Superior temporal gyrus (tissue), 1 donor: ENCODE data around the gene GOLGA7B.

ENCODE experiments used
- DNase-seq: peaks from one replicate; pipeline ENCODE4 v3.0.0-alpha.2; 2016; ENCODE audit errors: extremely low spot score

GOLGA7B gene

DNA sequence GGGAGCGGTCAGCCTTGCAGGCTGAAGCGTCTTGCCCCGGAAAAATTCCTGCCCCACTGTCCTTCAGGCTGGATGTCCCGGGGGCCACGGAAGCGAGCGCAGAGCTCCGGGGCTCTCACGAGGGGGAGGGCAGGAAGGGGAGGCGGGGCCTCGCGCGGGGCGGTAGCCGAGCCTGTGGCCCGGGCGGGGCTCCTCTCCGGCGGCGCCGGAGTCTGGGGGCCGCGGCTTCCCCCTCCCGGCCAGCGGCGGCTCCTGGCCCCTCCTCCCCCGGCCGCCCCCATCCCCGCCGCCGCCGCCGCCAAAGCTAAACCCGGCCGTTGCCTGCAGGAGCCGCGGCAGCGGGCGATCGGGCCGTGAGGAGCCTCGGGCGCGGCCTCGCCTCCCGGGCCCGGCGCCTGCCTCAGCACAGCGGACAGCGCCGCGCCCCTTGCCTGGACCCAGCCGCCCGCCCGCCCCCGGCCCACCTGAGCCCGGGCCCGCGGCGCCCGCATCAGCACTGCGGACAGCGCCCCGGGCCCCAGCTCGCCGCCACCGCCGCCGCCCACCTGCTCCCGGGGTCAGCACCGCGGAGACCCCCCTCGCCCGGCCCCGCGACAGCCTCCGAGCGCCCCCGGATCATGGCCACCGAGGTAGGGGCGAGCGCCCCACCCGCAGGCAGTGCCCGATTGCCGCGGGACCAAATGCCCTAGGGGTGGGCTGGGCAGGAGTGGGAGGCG is at the start of gene GOLGA7B:
Gene GOLGA7B, plus strand, starts transcription at position 157 of the 716 bp plus-strand sequence. Its CDS starts 461 bp downstream, at position 618.
- DNase-seq: no peak

DNA sequence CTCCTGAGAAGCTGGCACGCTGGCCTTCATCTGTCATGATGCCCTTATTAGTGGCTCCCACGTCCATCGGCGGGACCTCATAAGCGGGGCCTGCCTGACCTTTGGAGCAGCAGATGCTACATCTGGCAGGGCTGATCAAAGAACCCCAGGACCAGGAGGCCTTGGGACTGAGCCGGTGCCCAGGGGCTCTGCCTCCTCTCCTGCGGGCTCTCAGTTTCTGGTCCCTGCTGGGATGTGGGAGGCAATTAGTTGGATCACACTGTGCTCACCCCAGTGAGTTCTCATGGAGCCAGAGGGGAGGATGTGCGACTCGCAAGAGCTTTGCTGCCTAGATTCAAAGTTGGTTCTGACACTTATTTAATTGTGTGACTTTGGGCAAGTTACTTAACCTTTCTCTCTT is 49.2 kb upstream of the GOLGA7B start:
- DNase-seq: no peak

DNA sequence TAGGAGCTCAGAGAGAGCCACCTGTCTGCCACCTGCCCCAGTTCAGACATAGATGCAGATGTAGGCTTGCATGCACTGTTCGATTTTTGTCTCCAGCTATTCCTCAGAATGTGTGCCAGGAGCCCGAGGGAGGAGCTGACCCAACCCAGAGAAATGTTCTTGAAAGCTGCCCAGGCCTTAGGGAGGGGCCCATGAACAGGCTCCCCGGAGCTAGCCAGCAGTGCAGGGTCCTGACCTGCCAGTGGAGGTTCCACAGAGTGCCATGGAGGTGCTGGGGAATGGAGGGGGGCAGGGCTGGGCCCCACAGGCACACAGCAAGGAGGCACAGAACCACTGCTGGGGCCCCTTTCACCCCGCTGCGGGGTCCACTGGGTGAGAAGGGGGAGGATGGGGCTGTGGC is 48.2 kb upstream of the GOLGA7B start:
- no peak for DNase-seq

DNA sequence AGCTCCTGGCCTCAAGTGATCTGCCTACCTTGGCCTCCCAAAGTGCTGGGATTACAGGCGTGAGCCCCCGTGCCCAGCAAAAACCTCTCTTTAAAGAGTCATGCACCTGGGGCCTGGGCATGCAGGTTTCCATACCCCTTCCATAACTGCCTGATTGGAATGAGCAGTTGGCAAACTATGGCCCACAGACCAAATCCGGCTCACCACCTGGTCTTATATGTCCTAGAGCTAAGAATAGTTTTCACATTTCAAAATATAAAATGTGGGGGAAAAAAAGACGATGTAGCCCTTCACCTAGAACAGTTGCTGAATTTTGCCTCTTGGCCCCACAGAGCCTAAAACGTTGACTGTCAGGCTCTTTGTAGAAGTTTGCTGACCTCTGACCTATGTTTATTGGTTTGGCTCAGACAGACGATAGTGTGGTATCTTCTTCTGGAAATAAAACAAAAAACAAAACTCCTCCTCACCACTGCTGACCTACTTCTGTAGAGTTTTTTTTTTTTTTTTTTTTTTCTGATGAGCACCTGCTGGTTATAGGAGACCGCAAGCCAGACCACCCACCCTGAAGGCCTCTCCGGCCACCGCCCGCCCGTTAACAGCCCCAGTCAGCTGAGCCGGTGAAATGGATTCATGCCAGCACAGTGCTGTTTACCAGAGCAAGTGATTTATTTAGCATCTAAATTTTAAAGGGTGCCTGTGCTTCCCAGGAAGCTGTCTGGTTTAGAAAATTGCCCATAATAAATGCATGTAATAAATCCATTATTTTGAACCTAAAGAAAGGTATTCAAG is 44.4 kb upstream of the GOLGA7B start:
- no peak for DNase-seq

DNA sequence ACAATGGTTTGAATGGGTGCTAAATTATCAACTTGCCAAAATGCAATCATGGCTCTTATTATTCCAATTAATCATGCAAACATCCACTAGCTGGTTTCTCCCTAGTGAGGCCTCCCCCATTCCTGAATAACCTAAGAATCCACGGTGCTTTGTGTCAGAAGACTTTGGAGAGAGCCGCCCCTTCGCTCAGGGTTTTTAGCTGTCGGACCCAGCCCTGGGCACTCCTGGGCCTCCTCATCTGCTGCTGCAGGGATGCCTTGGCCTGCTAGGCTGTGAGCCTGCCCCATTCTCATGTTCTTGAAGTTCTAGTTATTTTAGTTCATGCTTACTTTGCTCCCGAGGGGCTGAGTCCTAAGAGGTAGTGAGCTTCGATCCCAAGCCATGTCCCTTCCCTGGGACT is 43.7 kb upstream of the GOLGA7B start:
- DNase-seq: no peak

DNA sequence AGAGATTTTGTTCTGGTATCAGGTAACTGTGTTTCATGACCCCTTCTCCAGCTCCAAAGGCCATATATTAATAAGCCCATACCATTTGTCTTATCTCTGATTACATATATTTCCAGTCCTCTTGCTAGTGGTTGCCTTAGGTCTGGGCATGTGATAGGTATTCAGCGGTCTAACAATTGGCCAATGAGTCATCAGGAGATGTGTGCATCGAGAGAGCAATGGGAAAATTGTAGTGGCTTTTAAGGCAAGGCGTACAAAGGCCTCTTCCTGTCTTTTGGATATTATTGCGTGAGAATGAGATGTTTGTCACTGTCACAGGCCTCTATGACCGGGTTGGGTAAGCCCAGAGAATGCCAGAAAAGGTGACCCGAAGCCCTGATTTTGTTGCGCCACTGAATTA is 39.2 kb upstream of the GOLGA7B start:
- DNase-seq: no peak

DNA sequence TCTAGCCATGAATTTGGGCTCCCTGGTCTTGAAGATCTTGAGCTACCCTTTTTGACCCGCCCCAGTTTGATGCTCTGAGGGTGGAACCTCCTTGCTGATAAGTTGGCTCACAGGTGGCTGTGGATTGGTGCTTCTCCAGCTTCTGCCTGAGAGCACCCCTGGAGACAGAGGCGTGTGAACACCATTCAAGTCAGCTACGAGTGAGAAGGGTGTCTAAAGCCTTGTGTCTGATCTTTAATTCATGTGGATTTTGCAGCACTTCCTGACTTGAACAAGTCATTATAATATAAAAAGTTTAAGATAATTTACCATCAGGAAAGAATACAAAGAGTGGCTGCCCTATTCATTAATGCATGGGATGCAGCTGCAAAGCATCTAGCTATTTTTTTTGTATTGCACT is 37.7 kb upstream of the GOLGA7B start:
- no peak for DNase-seq

DNA sequence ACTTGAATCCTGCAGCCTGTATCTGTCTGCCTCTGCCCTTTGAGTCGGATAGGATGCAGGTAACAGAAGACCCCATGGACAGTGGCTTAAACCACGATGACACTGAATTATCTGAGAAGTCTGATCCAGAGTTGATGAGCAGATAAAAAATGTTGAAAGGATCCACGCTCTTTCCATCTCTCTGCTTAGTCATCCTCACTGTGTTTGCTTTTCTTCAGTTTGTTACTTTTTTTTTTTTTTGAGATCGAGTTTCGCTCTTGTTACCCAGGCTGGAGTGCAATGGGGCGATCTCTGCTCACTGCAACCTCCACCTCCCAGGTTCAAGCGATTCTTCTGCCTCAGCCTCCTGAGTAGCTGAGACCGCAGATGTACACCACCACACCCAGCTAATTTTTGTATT is 36.9 kb upstream of the GOLGA7B start:
- DNase-seq: no peak

DNA sequence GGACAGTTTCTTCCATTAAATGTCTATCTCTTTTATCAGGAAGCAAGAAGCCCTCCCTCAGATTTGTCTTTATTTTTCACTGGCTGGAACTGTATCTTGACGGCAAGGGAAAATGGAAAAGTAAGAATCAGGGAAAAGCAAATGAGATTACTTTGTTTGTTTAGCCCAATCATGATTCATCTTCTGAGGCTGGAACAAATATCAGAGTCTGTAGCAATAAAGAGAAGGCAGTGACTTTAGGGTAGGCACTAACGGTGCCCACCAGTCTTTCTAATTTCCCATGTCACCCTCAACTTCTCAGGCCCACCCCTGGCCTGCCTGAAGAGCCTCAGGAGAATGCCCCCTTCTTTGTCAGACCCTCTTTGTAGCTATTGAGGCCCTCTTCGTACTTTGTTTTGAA is 36.3 kb upstream of the GOLGA7B start:
- DNase-seq: no peak

DNA sequence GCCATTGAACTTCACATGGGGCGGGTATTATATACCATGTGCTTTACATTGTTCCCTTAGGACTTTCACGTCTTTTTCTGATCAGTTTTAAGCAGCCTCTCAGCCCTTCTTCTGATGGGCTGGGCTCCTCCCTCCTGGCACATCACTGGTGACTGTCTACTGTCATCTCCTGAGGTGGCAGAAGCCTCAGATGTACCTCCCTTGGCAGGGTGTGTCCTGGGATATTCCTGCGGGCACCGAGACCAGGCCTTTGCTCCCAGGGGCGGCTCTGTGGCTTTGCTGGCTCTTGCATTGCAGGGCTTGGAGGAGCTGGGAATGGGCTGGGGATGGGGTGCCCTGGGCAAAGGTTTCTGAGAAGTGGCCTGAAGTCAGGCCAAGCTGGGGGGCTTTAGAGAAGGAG is 34.6 kb upstream of the GOLGA7B start:
- no peak for DNase-seq

DNA sequence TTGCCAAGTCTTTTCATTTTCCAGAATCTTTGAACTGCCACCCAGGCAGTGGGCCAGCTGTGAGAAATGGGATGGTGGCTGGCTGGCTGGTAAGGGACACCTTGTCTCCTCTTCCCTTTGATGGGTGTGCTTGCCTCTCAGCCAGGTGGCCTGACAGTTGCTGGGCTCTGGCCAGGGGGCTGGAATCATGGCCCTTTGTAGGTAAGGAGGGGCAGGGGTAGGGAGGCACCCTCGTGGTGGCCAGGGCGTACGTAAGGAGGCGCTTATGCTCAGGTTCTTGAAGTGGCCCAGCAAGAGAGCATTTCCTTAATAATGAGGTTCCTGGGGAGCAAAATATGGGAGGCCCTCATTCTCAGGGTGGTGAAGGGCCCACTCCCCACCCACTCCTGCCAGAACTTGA is 33.0 kb upstream of the GOLGA7B start:
- no peak for DNase-seq

DNA sequence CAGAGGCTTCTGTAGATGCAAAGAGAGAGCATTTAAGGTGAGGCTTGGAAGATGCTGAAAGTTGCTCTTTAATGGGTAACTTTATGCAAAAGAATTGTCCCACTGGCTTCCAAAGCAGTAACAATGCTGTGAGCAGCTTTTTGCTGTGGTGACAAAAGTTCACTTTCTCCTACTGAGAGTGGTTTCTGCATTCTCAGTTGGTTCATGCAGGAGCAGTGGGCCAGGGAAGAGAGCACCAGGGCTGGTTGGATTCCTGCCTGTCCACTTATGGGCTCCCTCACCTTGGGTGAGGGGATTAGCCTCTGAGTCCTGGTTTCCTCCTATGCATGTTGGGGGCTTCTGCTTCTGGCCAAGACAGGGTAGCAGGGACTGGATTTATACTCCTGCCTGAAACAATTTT is 31.1 kb upstream of the GOLGA7B start:
- no peak for DNase-seq

DNA sequence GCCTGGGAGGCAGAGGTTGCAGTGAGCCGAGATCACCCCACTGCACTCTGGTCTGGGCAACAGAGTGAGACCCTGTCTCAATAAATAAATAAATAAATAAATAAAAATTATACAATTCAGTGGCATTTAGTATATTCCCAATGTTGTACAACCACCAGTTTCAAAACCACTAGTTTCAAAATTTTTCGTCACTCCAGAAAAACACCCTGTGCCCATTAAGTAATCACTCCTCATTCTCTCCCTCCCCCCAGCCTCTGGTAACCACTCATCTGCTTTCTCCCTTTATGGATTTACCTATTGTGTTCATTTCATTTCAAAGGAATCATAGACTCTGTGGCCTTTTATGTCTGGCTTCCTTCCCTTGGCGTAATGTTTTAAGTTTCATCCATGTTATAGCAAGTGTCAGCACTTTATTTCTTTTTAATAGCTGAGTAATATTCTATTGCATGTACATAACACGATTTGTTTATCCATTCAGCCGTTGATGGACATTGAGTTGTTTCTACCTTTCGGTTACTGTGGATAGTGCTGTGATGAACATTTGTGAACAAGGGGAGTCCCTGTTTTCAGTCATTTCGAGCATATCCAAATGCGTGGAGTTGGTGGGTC is 29.4 kb upstream of the GOLGA7B start:
- DNase-seq: no peak

DNA sequence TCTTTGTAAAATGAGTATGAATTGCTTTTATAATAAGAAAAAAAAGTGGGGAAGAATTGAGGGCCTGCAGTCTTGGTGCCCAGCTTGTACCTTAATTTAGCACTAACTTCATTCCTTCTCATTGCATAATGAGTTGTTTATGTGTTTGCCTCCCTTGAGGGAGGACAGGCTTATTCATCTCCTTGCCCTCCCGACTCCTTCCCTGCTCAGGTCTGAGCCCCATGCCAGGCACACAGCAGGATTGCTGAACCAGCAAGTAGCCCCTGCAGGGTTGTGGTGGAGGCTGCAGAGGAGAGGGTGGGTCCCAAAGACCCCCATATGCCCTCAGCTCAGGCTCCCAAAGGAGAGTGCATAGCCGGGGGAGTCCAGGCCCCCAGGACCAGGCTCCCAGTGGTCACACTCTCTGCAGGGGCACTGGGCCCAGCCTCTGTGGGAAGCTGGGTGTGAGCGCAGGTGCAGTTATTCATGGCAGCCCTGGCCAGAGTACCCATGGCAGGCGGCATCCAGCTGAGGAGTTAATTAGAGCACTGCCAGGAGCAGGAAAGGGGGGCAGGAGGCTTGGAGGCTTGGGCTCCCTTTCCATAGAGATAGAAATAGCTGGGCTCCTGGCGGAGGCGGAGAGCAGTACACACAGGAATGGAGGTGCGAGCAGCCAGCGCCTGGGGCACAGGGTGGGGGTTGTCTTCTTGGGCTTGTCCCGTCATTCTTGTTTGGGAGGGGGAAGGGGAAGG is 28.2 kb upstream of the GOLGA7B start:
- no peak for DNase-seq

DNA sequence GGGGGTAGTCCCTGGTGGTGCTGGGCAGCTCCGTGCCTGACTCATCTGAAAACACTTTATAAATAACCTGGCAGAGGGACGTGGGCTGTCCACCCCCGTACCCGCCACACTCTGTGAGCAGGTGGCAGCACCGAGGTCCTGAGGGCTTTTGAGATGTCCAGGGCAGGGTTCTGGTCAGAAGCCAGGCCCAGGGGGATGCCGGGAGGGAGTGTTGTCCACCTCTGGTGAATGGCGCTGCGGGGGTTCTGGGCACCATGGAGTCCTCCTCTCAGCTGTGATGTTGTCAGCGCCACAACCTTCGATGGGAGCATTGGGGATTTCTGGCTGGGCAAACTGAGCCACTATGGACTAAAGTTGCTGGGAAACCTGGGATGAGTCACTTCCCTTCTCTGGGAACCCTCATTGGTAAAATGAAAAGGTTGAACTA is 27.4 kb upstream of the GOLGA7B start:
- DNase-seq: no peak

DNA sequence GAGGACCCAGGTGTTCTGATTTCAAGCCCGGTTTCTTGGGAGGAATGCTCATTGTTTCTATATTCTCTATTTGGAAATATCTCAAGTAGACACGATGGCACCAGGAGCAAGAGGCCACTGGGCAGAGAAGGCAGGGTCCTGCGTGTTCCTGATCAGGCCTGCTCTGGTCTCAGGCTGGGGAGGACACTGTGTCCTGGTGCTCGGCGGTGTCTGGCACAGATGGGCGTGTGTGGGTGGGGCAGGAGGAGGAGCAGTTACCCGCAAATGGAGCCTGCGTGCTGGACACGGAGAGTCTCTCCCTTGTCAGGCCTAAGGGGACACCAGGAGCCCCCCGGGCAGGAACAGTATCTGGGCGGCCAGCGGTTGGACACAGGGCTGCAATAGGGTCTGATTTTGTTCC is 25.9 kb upstream of the GOLGA7B start:
- DNase-seq: no peak

DNA sequence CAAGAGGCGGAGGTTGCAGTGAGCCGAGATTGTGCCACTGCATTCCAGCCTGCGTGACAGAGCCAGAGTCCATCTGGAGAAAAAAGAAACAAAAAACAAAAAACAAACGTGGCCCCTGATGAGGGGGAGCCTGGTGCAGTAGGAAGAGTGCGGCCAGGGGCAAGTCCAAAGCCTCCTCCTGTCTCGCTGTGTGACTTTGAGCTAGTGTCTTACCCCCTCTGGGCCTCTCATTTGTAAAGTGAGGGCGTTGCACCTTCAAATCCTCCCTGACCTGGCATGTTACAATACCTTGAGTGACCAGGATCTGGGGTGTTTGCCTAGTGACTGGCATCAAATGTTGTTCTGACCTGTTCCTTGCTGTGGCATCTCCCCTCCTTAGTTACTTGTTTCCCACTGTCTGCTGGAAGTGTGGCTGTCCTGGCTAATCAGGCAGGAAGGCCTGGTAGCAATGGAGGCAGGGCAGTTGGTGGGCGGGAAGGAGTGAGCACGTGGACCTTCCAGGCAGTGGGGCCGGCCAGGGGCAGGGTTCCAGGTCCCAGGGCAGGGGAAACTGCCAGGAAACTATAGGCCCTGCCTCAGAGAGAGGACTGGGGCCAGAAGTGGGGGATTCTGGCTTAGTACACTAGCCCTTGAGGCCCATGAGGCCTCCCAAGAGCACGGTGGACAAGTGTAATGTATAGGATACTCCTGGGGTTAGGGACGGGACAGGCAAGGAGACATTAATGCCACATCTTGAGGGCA is 24.5 kb upstream of the GOLGA7B start:
- DNase-seq: no peak

DNA sequence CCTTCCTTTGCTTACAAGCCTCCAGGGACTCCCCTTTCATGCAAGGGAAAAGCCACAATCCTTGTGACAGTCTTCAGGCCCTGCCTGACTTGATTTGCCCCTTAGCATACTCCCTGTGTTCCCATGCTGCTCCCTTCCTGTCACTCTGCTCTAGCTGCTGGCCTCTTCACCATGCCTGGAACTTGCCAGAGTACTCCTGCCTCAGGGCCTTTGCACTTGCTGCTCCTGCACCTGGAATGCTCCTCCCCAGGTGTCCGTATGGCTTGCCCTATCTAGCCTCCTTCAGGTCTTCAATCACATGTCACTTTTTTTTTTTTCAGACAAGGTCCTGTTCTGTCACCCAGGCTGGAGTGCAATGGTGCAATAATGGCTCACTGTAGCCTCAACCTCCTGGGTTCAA is 22.8 kb upstream of the GOLGA7B start:
- DNase-seq: no peak

DNA sequence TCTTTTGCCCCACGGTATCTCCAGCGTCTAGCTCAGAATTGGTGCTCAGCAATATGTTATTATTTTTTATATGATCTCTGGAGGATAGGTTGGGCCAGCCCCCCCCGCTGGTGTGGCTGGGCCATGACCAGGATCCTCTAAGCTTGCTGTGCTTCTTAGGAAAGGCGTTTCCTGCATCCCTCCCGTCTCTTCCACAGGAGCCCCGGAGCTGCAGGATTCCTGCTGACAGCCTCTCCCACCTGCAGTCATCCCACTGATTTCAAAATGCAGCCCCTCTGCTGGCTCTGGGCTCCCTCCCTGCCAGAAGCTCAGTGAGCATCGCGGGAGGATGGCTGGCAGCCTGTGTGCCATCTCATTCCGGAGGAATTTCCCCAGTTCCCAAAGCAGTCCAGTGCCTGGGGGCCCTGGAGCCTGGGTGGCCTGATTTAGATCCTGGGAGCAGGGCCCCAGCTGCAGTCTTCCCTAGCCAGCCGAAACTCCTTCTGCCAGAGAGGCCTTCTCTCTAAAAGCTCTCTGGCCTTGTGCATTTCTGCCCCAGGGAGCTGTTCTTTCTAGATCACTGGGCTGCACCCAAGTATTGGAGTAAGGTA is 21.8 kb upstream of the GOLGA7B start:
- DNase-seq: no peak

DNA sequence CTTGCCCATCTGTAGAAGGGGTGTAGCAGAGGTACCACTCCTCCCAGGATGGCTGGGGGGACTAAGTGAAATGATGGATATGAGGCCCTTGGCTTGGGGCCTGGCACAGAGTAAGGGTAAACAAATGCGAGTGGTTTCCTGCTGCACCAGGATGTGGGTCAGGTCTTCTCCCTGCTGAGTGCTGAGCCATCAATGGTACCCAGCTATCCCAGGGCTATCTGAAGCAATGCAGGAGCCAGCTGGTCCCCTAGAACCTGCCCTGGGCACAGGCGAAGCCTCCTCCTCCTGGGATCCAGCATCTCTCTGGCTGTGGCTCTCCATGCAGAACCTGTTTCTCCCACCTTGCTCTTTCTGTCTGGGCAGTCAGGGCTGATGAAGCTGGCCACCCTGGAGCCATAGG is 20.9 kb upstream of the GOLGA7B start:
- DNase-seq: no peak

DNA sequence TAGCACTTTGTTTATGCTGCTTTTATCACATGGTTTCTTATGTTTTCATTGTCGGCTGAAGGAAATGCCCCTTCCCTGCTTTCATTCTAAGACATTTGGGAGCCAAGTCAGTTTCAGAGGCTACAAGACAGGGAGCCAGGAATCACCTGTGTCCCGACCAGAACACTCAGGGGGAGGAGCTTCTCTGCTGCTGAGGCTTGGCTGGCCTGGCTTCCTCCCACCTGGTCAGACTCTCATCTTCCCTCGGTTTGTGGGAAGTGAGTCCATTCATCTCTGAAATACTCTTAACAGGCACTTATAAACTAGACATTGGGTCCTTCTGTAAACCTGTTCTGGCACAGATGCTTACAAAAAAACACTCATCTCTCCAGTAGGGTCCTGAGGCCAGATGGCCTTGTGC is 19.6 kb upstream of the GOLGA7B start:
- no peak for DNase-seq
